DOHH2 (cell line): ENCODE measurements around the gene AURKAIP1.
"Not testable (repeated sequence)": the region's sequence is repeated elsewhere in the genome, so short reads cannot be mapped to it uniquely, and the experiment has no call there.

Source experiments
- EZH2phosphoT487 ChIP-seq: fragments of 200-600 bp; sonication (generic); IDR thresholded peaks from 2 replicates; pipeline ENCODE4 v1.6.1; 2017; ENCODE audit warnings: borderline replicate concordance, mild to moderate bottlenecking, antibody characterized with exemption, low read length, moderate library complexity, mixed read lengths
- TF ChIP-seq, protein P1 (sequence below): fragments of 200-600 bp; sonication (generic); IDR thresholded peaks from one replicate; pipeline ENCODE4 v1.5.1; 2014; ENCODE audit warnings: antibody characterized with exemption, mild to moderate bottlenecking, low read depth, low read length; ENCODE audit not compliant: poor library complexity, severe bottlenecking

DNA sequence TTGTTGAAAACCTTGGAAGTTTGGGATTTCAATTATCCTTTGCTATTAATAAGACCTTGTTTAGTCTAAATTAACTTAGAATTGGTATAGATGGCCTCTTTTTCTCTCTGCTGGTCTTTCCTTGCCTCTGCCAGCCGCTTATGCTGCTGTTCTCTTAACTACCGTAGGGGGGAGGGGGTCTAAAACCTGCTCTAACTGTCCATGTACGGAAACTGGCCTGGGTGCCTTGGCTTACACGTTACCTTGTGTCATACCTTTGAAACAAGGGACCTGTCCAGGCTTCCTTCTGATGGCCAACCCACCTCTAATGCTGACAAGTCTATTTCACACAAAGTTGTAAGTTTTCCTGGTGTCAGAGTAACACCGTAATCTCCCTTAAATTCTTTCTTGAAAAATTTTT lies 42.4 kb upstream of the AURKAIP1 start:
- TF ChIP-seq, protein P1, sequence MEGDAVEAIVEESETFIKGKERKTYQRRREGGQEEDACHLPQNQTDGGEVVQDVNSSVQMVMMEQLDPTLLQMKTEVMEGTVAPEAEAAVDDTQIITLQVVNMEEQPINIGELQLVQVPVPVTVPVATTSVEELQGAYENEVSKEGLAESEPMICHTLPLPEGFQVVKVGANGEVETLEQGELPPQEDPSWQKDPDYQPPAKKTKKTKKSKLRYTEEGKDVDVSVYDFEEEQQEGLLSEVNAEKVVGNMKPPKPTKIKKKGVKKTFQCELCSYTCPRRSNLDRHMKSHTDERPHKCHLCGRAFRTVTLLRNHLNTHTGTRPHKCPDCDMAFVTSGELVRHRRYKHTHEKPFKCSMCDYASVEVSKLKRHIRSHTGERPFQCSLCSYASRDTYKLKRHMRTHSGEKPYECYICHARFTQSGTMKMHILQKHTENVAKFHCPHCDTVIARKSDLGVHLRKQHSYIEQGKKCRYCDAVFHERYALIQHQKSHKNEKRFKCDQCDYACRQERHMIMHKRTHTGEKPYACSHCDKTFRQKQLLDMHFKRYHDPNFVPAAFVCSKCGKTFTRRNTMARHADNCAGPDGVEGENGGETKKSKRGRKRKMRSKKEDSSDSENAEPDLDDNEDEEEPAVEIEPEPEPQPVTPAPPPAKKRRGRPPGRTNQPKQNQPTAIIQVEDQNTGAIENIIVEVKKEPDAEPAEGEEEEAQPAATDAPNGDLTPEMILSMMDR: not testable (repeated sequence)
- not testable (repeated sequence) for TF ChIP-seq EZH2phosphoT487
